ENCODE data around the gene MPZL1.
"Not testable (repeated sequence)": the region's sequence is repeated elsewhere in the genome, so short reads cannot be mapped to it uniquely, and the experiment has no call there.

Gene MPZL1

DNA sequence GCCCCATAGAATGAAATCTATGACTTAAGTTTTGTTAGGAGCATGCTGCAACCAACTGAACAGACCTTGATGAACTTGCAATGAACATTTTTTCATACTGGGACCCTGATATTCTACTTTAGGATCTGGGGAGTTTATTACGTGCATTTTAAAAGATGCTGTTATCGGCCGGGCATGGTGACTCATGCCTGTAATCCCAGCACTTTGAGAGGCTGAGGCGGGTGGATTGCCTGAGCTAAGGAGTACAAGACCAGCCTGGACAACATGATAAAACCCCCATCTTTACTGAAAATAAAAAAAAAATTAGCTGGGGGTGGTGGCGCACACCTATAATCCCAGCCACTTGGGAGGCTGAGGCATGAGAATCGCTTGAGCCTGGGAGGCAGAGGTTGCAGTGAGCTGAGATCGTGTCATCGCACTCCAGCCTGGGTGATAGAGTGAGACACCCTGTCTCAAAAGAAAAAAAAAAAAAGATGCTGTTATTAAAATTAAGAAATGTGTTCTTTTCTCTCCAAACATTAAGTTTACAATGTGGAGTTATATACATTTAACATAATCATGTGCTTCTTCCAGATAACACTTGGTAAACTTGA is 7.1 kb downstream of the MPZL1 start:
- no peak for DNase-seq
- no peak overlapping the region for H3K27ac ChIP-seq
- TF ChIP-seq CTCF (IDR thresholded peaks at IDR 0.05; ENCODE audit: low read depth, low read length), result no peak
- H3K9me3 ChIP-seq (ENCODE audit: severe bottlenecking), result no peaks in the 10 kb centered on the region
- H3K36me3 ChIP-seq, result no peaks in the 10 kb centered on the region
- no peaks in the 10 kb centered on the region for H3K27me3 ChIP-seq (ENCODE audit: insufficient read depth, low read depth, severe bottlenecking)
- H3K4me3 ChIP-seq (ENCODE audit: low read depth, low read length), result no peak overlapping the region

GRCh38 chr1:167734227-167734626 is 12.4 kb downstream of the MPZL1 start:
- no peak for TF ChIP-seq CTCF (IDR thresholded peaks at IDR 0.05; ENCODE audit: low read depth, low read length)
- Histone ChIP-seq H3K4me3 (ENCODE audit: low read depth, low read length) (no peak overlapping the region), H3K27me3 (ENCODE audit: insufficient read depth, low read depth, severe bottlenecking) (no peaks in the 10 kb centered on the region), H3K36me3 (no peaks in the 10 kb centered on the region), H3K9me3 (ENCODE audit: severe bottlenecking) (no peaks in the 10 kb centered on the region), H3K27ac (no peak overlapping the region)
- no peak for DNase-seq

DNA sequence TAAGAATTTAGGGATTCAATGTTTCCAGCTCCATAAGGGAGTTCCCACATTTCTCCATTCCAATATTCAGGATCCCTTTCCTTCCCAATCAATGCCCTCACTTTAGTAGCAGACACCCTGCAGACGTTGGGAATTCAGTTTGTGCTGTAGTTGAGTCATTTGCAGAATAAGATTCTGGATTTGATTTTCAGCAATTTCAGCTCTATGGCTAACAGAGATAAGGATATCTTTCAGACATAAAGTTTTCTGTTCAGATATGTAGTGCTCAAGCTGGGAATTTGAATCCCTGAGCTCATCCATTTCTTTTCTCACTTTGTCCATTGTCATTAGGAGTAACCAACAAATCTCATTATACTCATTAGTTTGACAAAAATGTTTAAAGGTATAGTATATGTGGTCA is 13.1 kb downstream of the MPZL1 start:
- no peaks in the 10 kb centered on the region for H3K9me3 ChIP-seq (ENCODE audit: severe bottlenecking)
- no peak for TF ChIP-seq CTCF (IDR thresholded peaks at IDR 0.05; ENCODE audit: low read depth, low read length)
- no peaks in the 10 kb centered on the region for H3K27me3 ChIP-seq (ENCODE audit: insufficient read depth, low read depth, severe bottlenecking)
- DNase-seq, result no peak
- no peak overlapping the region for H3K27ac ChIP-seq
- no peak overlapping the region for H3K4me3 ChIP-seq (ENCODE audit: low read depth, low read length)
- H3K36me3 ChIP-seq, result no peaks in the 10 kb centered on the region

- no peaks in the 10 kb centered on the region for H3K9me3 ChIP-seq (ENCODE audit: severe bottlenecking)
- no peak for DNase-seq
- no peak overlapping the region for H3K4me3 ChIP-seq (ENCODE audit: low read depth, low read length)
- H3K27me3 ChIP-seq (ENCODE audit: insufficient read depth, low read depth, severe bottlenecking), result no peaks in the 10 kb centered on the region
- no peaks in the 10 kb centered on the region for H3K36me3 ChIP-seq
- TF ChIP-seq CTCF (IDR thresholded peaks at IDR 0.05; ENCODE audit: low read depth, low read length), result no peak
- no peak overlapping the region for H3K27ac ChIP-seq
These were observed 15.4 kb downstream of the MPZL1 start for GRCh38 chr1:167737169-167737568.

- H3K9me3 ChIP-seq (ENCODE audit: severe bottlenecking), result no peaks in the 10 kb centered on the region
- no peak overlapping the region for H3K27ac ChIP-seq
- no peak for TF ChIP-seq CTCF (IDR thresholded peaks at IDR 0.05; ENCODE audit: low read depth, low read length)
These were observed 16.4 kb downstream of the MPZL1 start for GRCh38 chr1:167738158-167738557.

GRCh38 chr1:167739752-167740151 is 18.0 kb downstream of the MPZL1 start:
- no peaks in the 10 kb centered on the region for H3K9me3 ChIP-seq (ENCODE audit: severe bottlenecking)
- H3K36me3 ChIP-seq, result no peaks in the 10 kb centered on the region
- H3K27ac ChIP-seq, result no peak overlapping the region
- no peak overlapping the region for H3K4me3 ChIP-seq (ENCODE audit: low read depth, low read length)
- H3K27me3 ChIP-seq (ENCODE audit: insufficient read depth, low read depth, severe bottlenecking), result no peaks in the 10 kb centered on the region
- DNase-seq, result no peak
- TF ChIP-seq CTCF (IDR thresholded peaks at IDR 0.05; ENCODE audit: low read depth, low read length), result no peak

More at GRCh38 chr1:167738158-167738557, 16.4 kb downstream of the MPZL1 start:
- Histone ChIP-seq H3K4me3 (ENCODE audit: low read depth, low read length) (no peak overlapping the region), H3K36me3 (no peaks in the 10 kb centered on the region), H3K27me3 (ENCODE audit: insufficient read depth, low read depth, severe bottlenecking) (no peaks in the 10 kb centered on the region)
- DNase-seq, result no peak

DNA sequence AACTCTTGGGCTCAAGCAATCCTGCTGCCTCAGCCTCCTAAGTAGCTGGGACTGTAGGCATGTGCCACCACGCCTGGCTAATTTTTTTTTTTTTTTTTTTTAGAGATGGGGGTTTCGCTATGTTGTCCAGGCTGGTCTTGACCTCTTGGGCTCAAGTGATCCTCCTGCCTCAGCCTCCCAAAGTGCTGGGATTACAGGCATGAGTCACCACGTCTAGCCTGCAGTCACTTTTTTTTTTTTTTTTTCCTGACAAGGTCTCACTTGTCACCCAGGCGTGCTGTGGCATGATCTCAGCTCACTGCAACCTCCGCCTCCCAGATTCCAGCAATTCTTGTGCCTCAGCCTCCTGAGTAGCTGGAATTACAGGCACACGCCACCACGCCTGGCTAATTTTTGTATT is 19.3 kb downstream of the MPZL1 start:
- not testable (repeated sequence) for H3K27me3 ChIP-seq (ENCODE audit: insufficient read depth, low read depth, severe bottlenecking); H3K36me3 ChIP-seq; DNase-seq; H3K4me3 ChIP-seq (ENCODE audit: low read depth, low read length); H3K27ac ChIP-seq; H3K9me3 ChIP-seq (ENCODE audit: severe bottlenecking)

- not testable (repeated sequence) for DNase-seq; H3K27me3 ChIP-seq (ENCODE audit: insufficient read depth, low read depth, severe bottlenecking); H3K27ac ChIP-seq
These were observed 20.7 kb downstream of the MPZL1 start for GRCh38 chr1:167742392-167743057.

More at GRCh38 chr1:167742392-167743057, 20.7 kb downstream of the MPZL1 start:
- not testable (repeated sequence) for H3K36me3 ChIP-seq; H3K9me3 ChIP-seq (ENCODE audit: severe bottlenecking); H3K4me3 ChIP-seq (ENCODE audit: low read depth, low read length)
